Neural crest cell (in vitro differentiated cells): ENCODE results near the gene TBXAS1. TPM values are rescaled to one million over a fixed set of nuclear protein-coding genes. Genes with fewer than 3 reads are reported as not detected.

Experiments
- DNase-seq: peaks from one replicate; pipeline ENCODE4 v3.0.0; 2021; ENCODE audit warnings: low read depth, mixed read lengths, low spot score
- H3K27ac Mint-ChIP-seq: one replicate; pipeline ENCODE4 v1.8.0; 2021; ENCODE audit warnings: mild to moderate bottlenecking, mixed read lengths; ENCODE audit not compliant: unreplicated experiment
- H3K27me3 Mint-ChIP-seq: 2 replicates; pipeline ENCODE4 v1.8.0; 2021; ENCODE audit warnings: low read depth, mild to moderate bottlenecking, mixed read lengths
- H3K36me3 Mint-ChIP-seq: 2 replicates; pipeline ENCODE4 v1.8.0; 2021; ENCODE audit warnings: low read depth, mild to moderate bottlenecking, mixed read lengths
- H3K4me1 Mint-ChIP-seq: 2 replicates; pipeline ENCODE4 v1.8.0; 2021; ENCODE audit warnings: mixed read lengths
- H3K4me3 Mint-ChIP-seq: one replicate; pipeline ENCODE4 v1.8.0; 2021; ENCODE audit warnings: mild to moderate bottlenecking, mixed read lengths
- H3K9me3 Mint-ChIP-seq: 2 replicates; pipeline ENCODE4 v1.8.0; 2021; ENCODE audit warnings: mixed read lengths
- CTCF ChIP-seq: fragments of 200-600 bp; sonication (generic); conservative IDR thresholded peaks from 2 replicates; pipeline ENCODE4 v1.5.0; 2021; ENCODE audit warnings: antibody characterized with exemption, mild to moderate bottlenecking
- total RNA-seq: library from RNA; stranded (reverse); gene quantifications from 2 replicates; pipeline ENCODE4 v1.2.1, GENCODE V29; 2021

TBXAS1 gene
- total RNA-seq, 1 donor from 2014 or later: 5.7 TPM

GRCh38 chr7:140041659-140042385 is 212.8 kb downstream of the TBXAS1 start:
- TF ChIP-seq CTCF: no peak
- Mint-ChIP-seq H3K27me3 (no peaks in the 10 kb centered on the region), H3K4me3 (no peak overlapping the region), H3K36me3 (no peaks in the 10 kb centered on the region), H3K4me1 (no peaks in the 10 kb centered on the region), H3K27ac (no peak overlapping the region), H3K9me3 (no peaks in the 10 kb centered on the region)
- DNase-seq: no peak

- H3K9me3 Mint-ChIP-seq: no peaks in the 10 kb centered on the region
- no peak overlapping the region for H3K4me3 Mint-ChIP-seq
- H3K4me1 Mint-ChIP-seq: no peaks in the 10 kb centered on the region
- no peak overlapping the region for H3K27ac Mint-ChIP-seq
- H3K27me3 Mint-ChIP-seq: no peaks in the 10 kb centered on the region
- no peak for DNase-seq
- no peaks in the 10 kb centered on the region for H3K36me3 Mint-ChIP-seq
- no peak for TF ChIP-seq CTCF
Observed at GRCh38 chr7:140042386-140042670, 213.3 kb downstream of the TBXAS1 start.

GRCh38 chr7:140044251-140044650 is 215.2 kb downstream of the TBXAS1 start:
- H3K4me3 Mint-ChIP-seq: no peak overlapping the region
- no peaks in the 10 kb centered on the region for H3K4me1 Mint-ChIP-seq
- TF ChIP-seq CTCF: no peak
- H3K36me3 Mint-ChIP-seq: no peaks in the 10 kb centered on the region
- DNase-seq: no peak
- H3K27me3 Mint-ChIP-seq: no peaks in the 10 kb centered on the region
- H3K27ac Mint-ChIP-seq: no peak overlapping the region
- H3K9me3 Mint-ChIP-seq: no peaks in the 10 kb centered on the region

- H3K27me3 Mint-ChIP-seq: no peaks in the 10 kb centered on the region
- TF ChIP-seq CTCF: no peak
- H3K27ac Mint-ChIP-seq: no peak overlapping the region
- H3K36me3 Mint-ChIP-seq: no peaks in the 10 kb centered on the region
- H3K9me3 Mint-ChIP-seq: no peaks in the 10 kb centered on the region
- no peaks in the 10 kb centered on the region for H3K4me1 Mint-ChIP-seq
- DNase-seq: no peak
- no peak overlapping the region for H3K4me3 Mint-ChIP-seq
Observed at GRCh38 chr7:140045697-140046096, 216.6 kb downstream of the TBXAS1 start.

GRCh38 chr7:140047197-140047596 is 218.1 kb downstream of the TBXAS1 start:
- TF ChIP-seq CTCF: no peak
- no peak for DNase-seq
- H3K27ac Mint-ChIP-seq: peak overlapping the region; percentile 44
- no peak overlapping the region for H3K4me3 Mint-ChIP-seq
- H3K27me3 Mint-ChIP-seq: no peaks in the 10 kb centered on the region
- H3K36me3 Mint-ChIP-seq: no peaks in the 10 kb centered on the region
- no peaks in the 10 kb centered on the region for H3K4me1 Mint-ChIP-seq
- H3K9me3 Mint-ChIP-seq: no peaks in the 10 kb centered on the region
